K562 (cell line): ENCODE data around the gene ZNF641. TPM values are rescaled to one million over a fixed set of nuclear protein-coding genes. Genes with fewer than 3 reads are reported as not detected.

Source experiments
- CBX1 ChIP-seq: sonication (generic); IDR thresholded peaks from 2 replicates; pipeline ENCODE4 v1.6.1; 2016; ENCODE audit warnings: antibody characterized with exemption, low read depth, mild to moderate bottlenecking
- GABPA ChIP-seq: fragments of 200-800 bp; sonication (Bioruptor generic); conservative IDR thresholded peaks from 2 replicates; pipeline ENCODE4 v1.6.1; 2016; ENCODE audit warnings: low read depth, missing genetic modification characterization, missing compliant biosample characterization
- GABPB2 ChIP-seq: fragments of 250-450 bp; sonication (Bioruptor Pico); conservative IDR thresholded peaks from 2 replicates; pipeline ENCODE4 v1.5.1; 2021; ENCODE audit warnings: mild to moderate bottlenecking
- GATAD2B ChIP-seq: fragments of 450-650 bp; IDR thresholded peaks from 2 replicates; pipeline ENCODE4 v1.6.1; 2017; ENCODE audit warnings: mild to moderate bottlenecking, borderline replicate concordance
- HNRNPL ChIP-seq: fragments of 200-400 bp; formaldehyde crosslinking; IDR thresholded peaks from 2 replicates; pipeline ENCODE4 v1.6.1; 2017; ENCODE audit warnings: low read depth, mild to moderate bottlenecking, low read length
- HNRNPLL ChIP-seq: fragments of 200-400 bp; formaldehyde crosslinking; IDR thresholded peaks from 2 replicates; pipeline ENCODE4 v1.6.1; 2017; ENCODE audit warnings: low read length, low read depth, mild to moderate bottlenecking; ENCODE audit not compliant: poor library complexity, severe bottlenecking
- MLX ChIP-seq, 2 experiments: fragments of 450-650 bp in 1 of 2; sonication (generic) in 1 of 2; formaldehyde crosslinking; conservative IDR thresholded peaks; 2 replicates each; pipeline versions ENCODE4 v1.4.0 to v1.8.1; 2020 to 2022; ENCODE audit warnings: mild to moderate bottlenecking in 1 of 2, missing genetic modification reagents in 1 of 2
- NCOA1 ChIP-seq: fragments of 450-650 bp; IDR thresholded peaks from 2 replicates; pipeline ENCODE4 v1.6.1; 2016; ENCODE audit warnings: low read depth
- PHTF2 ChIP-seq: fragments of 250-450 bp; sonication (Bioruptor Pico); IDR thresholded peaks from 2 replicates; pipeline ENCODE4 v1.5.0; 2021; ENCODE audit warnings: mild to moderate bottlenecking
- POLR2G ChIP-seq: fragments of 200-400 bp; formaldehyde crosslinking; IDR thresholded peaks from 2 replicates; pipeline ENCODE4 v1.6.1; 2017; ENCODE audit warnings: low read depth, mild to moderate bottlenecking, antibody characterized with exemption, low read length, moderate library complexity
- RBFOX2 ChIP-seq: fragments of 200-400 bp; formaldehyde crosslinking; IDR thresholded peaks from 2 replicates; pipeline ENCODE4 v1.6.1; 2017; ENCODE audit warnings: low read depth, mild to moderate bottlenecking, low read length, moderate library complexity
- SAP30 ChIP-seq: fragments of 200-600 bp; sonication (generic); IDR thresholded peaks from 2 replicates; pipeline ENCODE4 v1.6.1; 2012; ENCODE audit warnings: borderline replicate concordance, low read depth, mild to moderate bottlenecking, moderate library complexity, low read length, control low read depth, inconsistent platforms; ENCODE audit not compliant: insufficient read depth, poor library complexity, severe bottlenecking
- SIN3B ChIP-seq: fragments of 450-650 bp; IDR thresholded peaks from 2 replicates; pipeline ENCODE4 v1.6.1; 2017; ENCODE audit warnings: low read depth, mild to moderate bottlenecking, moderate library complexity
- SMARCE1 ChIP-seq: fragments of 450-650 bp; IDR thresholded peaks from 2 replicates; pipeline ENCODE4 v1.7.1; 2016; ENCODE audit warnings: mild to moderate bottlenecking
- TAF1 ChIP-seq: IDR thresholded peaks from 2 replicates; pipeline ENCODE4 v1.6.1; 2011; ENCODE audit warnings: mild to moderate bottlenecking, low read length, moderate library complexity; ENCODE audit not compliant: insufficient read depth, control insufficient read depth, severe bottlenecking; ENCODE audit errors: extremely low read depth
- TAF7 ChIP-seq: fragments of 450-650 bp; IDR thresholded peaks from 2 replicates; pipeline ENCODE4 v1.6.1; 2016; ENCODE audit warnings: missing genetic modification characterization, missing compliant biosample characterization
- ZBTB49 ChIP-seq: sonication (generic); formaldehyde crosslinking; IDR thresholded peaks from 2 replicates; pipeline ENCODE4 v1.8.0; 2022; ENCODE audit warnings: missing genetic modification reagents, mild to moderate bottlenecking, borderline replicate concordance
- ZFX ChIP-seq: sonication (generic); formaldehyde crosslinking; IDR thresholded peaks from 2 replicates; pipeline ENCODE4 v1.8.0; 2022; ENCODE audit warnings: mild to moderate bottlenecking, missing genetic modification reagents, moderate library complexity
- ZNF589 ChIP-seq: fragments of 200-800 bp; sonication (Bioruptor generic); IDR thresholded peaks from 2 replicates; pipeline ENCODE4 v1.6.1; 2016; ENCODE audit warnings: low read depth, missing genetic modification characterization, missing compliant biosample characterization
- polyA plus RNA-seq, 8 experiments: library from polyadenylated mRNA; depleted of rRNA in 4 of 8; stranded (reverse) in 5 of 8; unstranded in 3 of 8; fragments of >200 nt; fragmentation: Nextera tagmentation in 2 of 8; fragmentation: Illumina TruSeq in 1 of 8; extraction: Ambion mirVana in 2 of 8; extraction: Trizol in 1 of 8; gene quantifications; 2 replicates each; pipeline versions ENCODE4 v1.2.1 to v1.2.3, GENCODE V29; 2011 to 2014; ENCODE audit warnings: inconsistent platforms in 1 of 8, missing spikeins in 1 of 8
- total RNA-seq, 7 experiments: library from RNA; depleted of rRNA in 6 of 7; stranded (reverse); fragments of >200 nt in 6 of 7; fragmentation: Illumina TruSeq in 2 of 7; extraction: Trizol in 2 of 7; gene quantifications; 2 replicates each; pipeline versions ENCODE4 v1.2.1 to v1.2.3, GENCODE V29; 2011 to 2021; ENCODE audit warnings: low replicate concordance in 1 of 7
- TF ChIP-seq, protein P1 (sequence below): sonication (generic); formaldehyde crosslinking; IDR thresholded peaks from 2 replicates; pipeline ENCODE4 v1.8.1; 2023; ENCODE audit warnings: mild to moderate bottlenecking, missing genetic modification reagents
- TF ChIP-seq, protein P2 (sequence below): IDR thresholded peaks from 3 replicates; pipeline ENCODE4 v1.6.1; 2011; ENCODE audit warnings: borderline replicate concordance, mild to moderate bottlenecking; ENCODE audit not compliant: insufficient read length, insufficient read depth

Gene ZNF641
- total and polyA plus RNA-seq, 9 of the 15 experiments (the other 6 are each of a cell fraction or from before 2014, with no cell fraction given) = 2.5 to 15.6 (median 9.2) TPM

DNA sequence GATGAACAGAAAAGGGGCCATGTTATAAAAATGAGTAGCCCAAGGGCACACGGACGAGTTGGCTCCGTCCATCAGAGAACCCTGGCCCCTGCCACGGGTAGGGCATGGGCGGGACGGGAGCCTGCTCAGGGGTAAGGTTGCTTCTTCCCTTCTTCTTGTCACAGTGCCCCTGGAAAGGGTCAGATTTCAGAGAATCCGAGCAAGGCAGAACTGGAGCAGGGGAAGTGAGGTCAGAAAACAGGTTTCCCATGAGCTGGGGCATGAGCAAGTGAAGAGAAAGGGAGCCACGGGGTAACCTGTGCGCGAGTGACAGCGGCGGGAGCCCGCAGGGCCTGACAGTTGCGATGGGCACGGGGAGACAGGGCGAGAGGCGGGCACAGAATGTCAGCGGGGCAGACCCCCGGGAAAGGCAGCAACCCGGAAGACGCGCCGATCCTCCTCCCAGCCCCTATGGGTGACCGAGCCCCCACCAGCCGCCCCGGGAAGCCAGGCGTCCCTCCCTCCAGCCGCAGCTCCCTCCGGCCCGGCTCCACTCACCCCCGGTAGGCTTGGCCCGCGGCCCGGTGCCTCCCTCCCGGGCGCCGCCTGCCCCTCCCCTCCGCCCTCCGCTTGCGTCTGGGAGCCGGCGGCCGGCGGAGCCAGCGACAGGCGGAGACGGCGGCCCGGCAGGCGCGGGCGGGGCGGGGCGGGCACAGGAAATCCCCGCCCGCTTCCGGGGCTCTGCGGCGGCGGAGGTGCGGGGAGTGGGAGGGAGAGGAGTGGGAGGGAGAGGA, at the start of gene ZNF641 (continued):
- 0 out of 2 replicates have a peak, but pooled peaks have one; percentile 41 for TF ChIP-seq ZNF589 (CRISPR knock-in tag)
- TF ChIP-seq, protein P1, sequence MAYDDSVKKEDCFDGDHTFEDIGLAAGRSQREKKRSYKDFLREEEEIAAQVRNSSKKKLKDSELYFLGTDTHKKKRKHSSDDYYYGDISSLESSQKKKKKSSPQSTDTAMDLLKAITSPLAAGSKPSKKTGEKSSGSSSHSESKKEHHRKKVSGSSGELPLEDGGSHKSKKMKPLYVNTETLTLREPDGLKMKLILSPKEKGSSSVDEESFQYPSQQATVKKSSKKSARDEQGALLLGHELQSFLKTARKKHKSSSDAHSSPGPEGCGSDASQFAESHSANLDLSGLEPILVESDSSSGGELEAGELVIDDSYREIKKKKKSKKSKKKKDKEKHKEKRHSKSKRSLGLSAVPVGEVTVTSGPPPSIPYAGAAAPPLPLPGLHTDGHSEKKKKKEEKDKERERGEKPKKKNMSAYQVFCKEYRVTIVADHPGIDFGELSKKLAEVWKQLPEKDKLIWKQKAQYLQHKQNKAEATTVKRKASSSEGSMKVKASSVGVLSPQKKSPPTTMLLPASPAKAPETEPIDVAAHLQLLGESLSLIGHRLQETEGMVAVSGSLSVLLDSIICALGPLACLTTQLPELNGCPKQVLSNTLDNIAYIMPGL = no peak
- peak; percentile 88 for TF ChIP-seq GABPA (tag)
- TF ChIP-seq HNRNPLL = peak; percentile 40
- TF ChIP-seq PHTF2 (CRISPR knock-in tag) = no peak
- peak; percentile 79 for TF ChIP-seq RBFOX2
- TF ChIP-seq POLR2G = peak; percentile 88
- peak; percentile 66 for TF ChIP-seq TAF1
- no peak for TF ChIP-seq ZBTB49 (CRISPR knock-in tag)
- TF ChIP-seq, protein P2, sequence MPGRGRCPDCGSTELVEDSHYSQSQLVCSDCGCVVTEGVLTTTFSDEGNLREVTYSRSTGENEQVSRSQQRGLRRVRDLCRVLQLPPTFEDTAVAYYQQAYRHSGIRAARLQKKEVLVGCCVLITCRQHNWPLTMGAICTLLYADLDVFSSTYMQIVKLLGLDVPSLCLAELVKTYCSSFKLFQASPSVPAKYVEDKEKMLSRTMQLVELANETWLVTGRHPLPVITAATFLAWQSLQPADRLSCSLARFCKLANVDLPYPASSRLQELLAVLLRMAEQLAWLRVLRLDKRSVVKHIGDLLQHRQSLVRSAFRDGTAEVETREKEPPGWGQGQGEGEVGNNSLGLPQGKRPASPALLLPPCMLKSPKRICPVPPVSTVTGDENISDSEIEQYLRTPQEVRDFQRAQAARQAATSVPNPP = no peak
- TF ChIP-seq SMARCE1 = 0 out of 2 replicates have a peak, but pooled peaks have one; percentile 24
- peak; percentile 30; the same call in 1 of the 2 replicates for TF ChIP-seq HNRNPL
- TF ChIP-seq GATAD2B = no peak; the same call in 1 of the 2 replicates
- TF ChIP-seq CBX1 = peak; percentile 57; the same call in 1 of the 2 replicates
- TF ChIP-seq NCOA1 = no peak
- peak; percentile 31; the same call in 1 of the 2 replicates for TF ChIP-seq SIN3B
- 0 out of 4 replicates have a peak, but pooled peaks of 1 of the 2 experiments have one; percentile 21 for TF ChIP-seq MLX (CRISPR knock-in tag; conservative IDR thresholded peaks at IDR 0.05)
- TF ChIP-seq GABPB2 = no peak
- peak; percentile 59 for TF ChIP-seq SAP30
- no peak for TF ChIP-seq TAF7 (tag)
- TF ChIP-seq ZFX (CRISPR knock-in tag) = peak; percentile 56
